Activated T-helper 17 cell treated with anti-CD3 and anti-CD28 coated beads, Interleukin-2, amount 50 U/mL, for 72 hours (primary cell): Measurements from ENCODE around the gene TRMT61A. TPM values are rescaled to one million over a fixed set of nuclear protein-coding genes. Genes with fewer than 3 reads are reported as not detected.
A peak's percentile ranks its signal among the peaks of the same experiment; 100 is the strongest.

Source experiments
- ATAC-seq: fragments of 150-1000 bp; cut with Tn5 transposase; replicated peaks from 2 replicates; pipeline ENCODE4 v1.10.0; 2021; ENCODE audit warnings: mild to moderate bottlenecking, moderate library complexity
- H3K27ac Mint-ChIP-seq: one replicate; pipeline ENCODE4 v1.8.0; 2022; ENCODE audit warnings: mixed read lengths
- H3K27me3 Mint-ChIP-seq: one replicate; pipeline ENCODE4 v1.8.0; 2022; ENCODE audit warnings: mixed read lengths
- H3K36me3 Mint-ChIP-seq: one replicate; pipeline ENCODE4 v1.8.0; 2022; ENCODE audit warnings: low read depth, mild to moderate bottlenecking, mixed read lengths
- H3K4me1 Mint-ChIP-seq: one replicate; pipeline ENCODE4 v1.8.0; 2022; ENCODE audit warnings: mixed read lengths
- H3K4me3 Mint-ChIP-seq: one replicate; pipeline ENCODE4 v1.8.0; 2022; ENCODE audit warnings: mild to moderate bottlenecking, mixed read lengths
- H3K9me3 Mint-ChIP-seq: one replicate; pipeline ENCODE4 v1.8.0; 2022; ENCODE audit warnings: mixed read lengths
- total RNA-seq, 2 donors: library from RNA; stranded (reverse); gene quantifications; one replicate each; pipeline ENCODE4 v1.2.3, GENCODE V29; 2022

The TRMT61A gene
- total RNA-seq, 2 donors from 2014 or later: 7.0 to 17.2 TPM

GRCh38 chr14:103541709-103542604 lies 13.0 kb downstream of the TRMT61A start:
- ATAC-seq: no peak
- Mint-ChIP-seq H3K9me3 (no peaks in the 10 kb centered on the region), H3K4me3 (no peak overlapping the region), H3K27me3 (no peaks in the 10 kb centered on the region), H3K4me1 (no peaks in the 10 kb centered on the region), H3K36me3 (no peaks in the 10 kb centered on the region), H3K27ac (no peak overlapping the region)

- H3K27me3 Mint-ChIP-seq: no peaks in the 10 kb centered on the region
- H3K4me1 Mint-ChIP-seq: no peaks in the 10 kb centered on the region
- no peak overlapping the region for H3K27ac Mint-ChIP-seq
- H3K9me3 Mint-ChIP-seq: no peaks in the 10 kb centered on the region
- H3K4me3 Mint-ChIP-seq: no peak overlapping the region
- H3K36me3 Mint-ChIP-seq: no peaks in the 10 kb centered on the region
- no peak for ATAC-seq
Observed at GRCh38 chr14:103542605-103543088, 13.7 kb downstream of the TRMT61A start.

GRCh38 chr14:103543140-103543539 lies 14.1 kb downstream of the TRMT61A start:
- ATAC-seq: no peak
- Mint-ChIP-seq H3K27ac (no peak overlapping the region), H3K4me3 (no peak overlapping the region), H3K27me3 (no peaks in the 10 kb centered on the region), H3K9me3 (no peaks in the 10 kb centered on the region), H3K36me3 (no peaks in the 10 kb centered on the region), H3K4me1 (no peaks in the 10 kb centered on the region)

- no peak for ATAC-seq
- no peak overlapping the region for H3K4me3 Mint-ChIP-seq
- H3K4me1 Mint-ChIP-seq: no peaks in the 10 kb centered on the region
- no peaks in the 10 kb centered on the region for H3K36me3 Mint-ChIP-seq
- H3K27ac Mint-ChIP-seq: no peak overlapping the region
- H3K27me3 Mint-ChIP-seq: no peaks in the 10 kb centered on the region
- no peaks in the 10 kb centered on the region for H3K9me3 Mint-ChIP-seq
Observed at GRCh38 chr14:103543721-103544387, 14.9 kb downstream of the TRMT61A start.

GRCh38 chr14:103544388-103545218 lies 15.6 kb downstream of the TRMT61A start:
- Mint-ChIP-seq H3K36me3 (no peaks in the 10 kb centered on the region), H3K27ac (no peak overlapping the region), H3K4me1 (no peaks in the 10 kb centered on the region), H3K27me3 (no peaks in the 10 kb centered on the region), H3K9me3 (no peaks in the 10 kb centered on the region), H3K4me3 (no peak overlapping the region)
- no peak for ATAC-seq

GRCh38 chr14:103545219-103545914 lies 16.4 kb downstream of the TRMT61A start:
- ATAC-seq: no peak
- Mint-ChIP-seq H3K9me3 (no peaks in the 10 kb centered on the region), H3K4me1 (no peaks in the 10 kb centered on the region), H3K27me3 (no peaks in the 10 kb centered on the region), H3K4me3 (no peak overlapping the region), H3K36me3 (no peaks in the 10 kb centered on the region), H3K27ac (no peak overlapping the region)

- Mint-ChIP-seq H3K9me3 (no peaks in the 10 kb centered on the region), H3K4me3 (no peak overlapping the region), H3K27me3 (no peaks in the 10 kb centered on the region), H3K4me1 (no peaks in the 10 kb centered on the region), H3K27ac (no peak overlapping the region), H3K36me3 (no peaks in the 10 kb centered on the region)
- ATAC-seq: no peak
Observed at GRCh38 chr14:103545915-103546651, 17.1 kb downstream of the TRMT61A start.

- Mint-ChIP-seq H3K27ac (no peak overlapping the region), H3K9me3 (no peaks in the 10 kb centered on the region), H3K4me3 (no peak overlapping the region), H3K27me3 (no peaks in the 10 kb centered on the region), H3K4me1 (no peaks in the 10 kb centered on the region), H3K36me3 (no peaks in the 10 kb centered on the region)
- ATAC-seq: peak; percentile 78
Observed at GRCh38 chr14:103546652-103547454, 17.9 kb downstream of the TRMT61A start.

GRCh38 chr14:103547455-103547940 lies 18.5 kb downstream of the TRMT61A start:
- Mint-ChIP-seq H3K27me3 (no peaks in the 10 kb centered on the region), H3K4me3 (no peak overlapping the region), H3K9me3 (no peaks in the 10 kb centered on the region), H3K27ac (no peak overlapping the region), H3K4me1 (no peaks in the 10 kb centered on the region), H3K36me3 (no peaks in the 10 kb centered on the region)
- no peak for ATAC-seq

GRCh38 chr14:103547941-103548462 lies 19.0 kb downstream of the TRMT61A start:
- Mint-ChIP-seq H3K9me3 (no peaks in the 10 kb centered on the region), H3K27me3 (no peaks in the 10 kb centered on the region), H3K36me3 (no peaks in the 10 kb centered on the region), H3K4me3 (no peak overlapping the region), H3K27ac (no peak overlapping the region), H3K4me1 (no peaks in the 10 kb centered on the region)
- ATAC-seq: no peak

GRCh38 chr14:103548463-103549351 lies 19.7 kb downstream of the TRMT61A start:
- H3K4me1 Mint-ChIP-seq: no peaks in the 10 kb centered on the region
- no peak for ATAC-seq
- H3K27me3 Mint-ChIP-seq: no peaks in the 10 kb centered on the region
- no peaks in the 10 kb centered on the region for H3K9me3 Mint-ChIP-seq
- no peaks in the 10 kb centered on the region for H3K36me3 Mint-ChIP-seq
- H3K27ac Mint-ChIP-seq: no peak overlapping the region
- no peak overlapping the region for H3K4me3 Mint-ChIP-seq
